NCI-H1436 (cell line): ENCODE results near the gene INS.

Experiments
- DNase-seq: peaks from one replicate; lab custom pipeline; 2025; lab: John Stamatoyannopoulos, UW

INS gene

DNA sequence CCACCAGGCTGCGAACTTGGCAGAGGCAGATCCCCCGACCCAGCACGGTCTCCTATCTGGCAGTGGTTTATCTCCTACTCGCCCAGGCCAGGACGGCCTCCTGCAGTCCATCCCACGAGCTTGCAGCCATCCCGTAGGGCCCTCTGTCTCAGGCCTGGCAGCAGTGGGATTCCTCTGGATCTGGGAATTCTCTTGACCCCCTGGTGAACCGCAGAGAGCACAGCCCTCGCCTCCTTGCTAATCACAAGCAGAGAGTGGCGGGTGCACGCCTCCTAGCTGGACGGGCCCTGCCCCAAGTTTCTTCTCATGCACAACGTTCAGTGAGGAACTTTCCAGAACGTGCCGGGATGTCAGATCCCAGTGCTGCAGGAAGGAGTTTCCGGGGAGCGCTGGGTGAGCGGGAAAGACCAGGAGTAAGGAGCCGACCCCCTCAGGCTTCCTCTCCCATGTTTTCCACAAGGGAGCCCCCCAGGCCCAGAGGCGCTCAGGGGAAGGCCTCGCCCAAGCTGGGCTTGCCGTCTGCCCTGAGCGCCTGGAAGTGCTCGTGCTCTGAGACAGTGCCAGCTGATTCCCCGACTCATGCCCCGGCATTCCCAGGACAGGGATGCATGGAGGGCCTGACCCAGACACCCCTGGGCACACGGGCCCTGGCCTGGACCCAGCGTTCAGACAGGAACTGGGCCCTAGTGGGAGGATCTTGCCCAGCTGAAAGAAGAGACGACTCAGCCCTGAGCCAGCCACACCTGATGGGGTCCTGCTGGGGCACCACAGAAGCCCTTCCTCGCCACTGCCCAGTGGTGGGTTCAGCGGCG is 46.4 kb downstream of the INS start:
- no peak for DNase-seq

DNA sequence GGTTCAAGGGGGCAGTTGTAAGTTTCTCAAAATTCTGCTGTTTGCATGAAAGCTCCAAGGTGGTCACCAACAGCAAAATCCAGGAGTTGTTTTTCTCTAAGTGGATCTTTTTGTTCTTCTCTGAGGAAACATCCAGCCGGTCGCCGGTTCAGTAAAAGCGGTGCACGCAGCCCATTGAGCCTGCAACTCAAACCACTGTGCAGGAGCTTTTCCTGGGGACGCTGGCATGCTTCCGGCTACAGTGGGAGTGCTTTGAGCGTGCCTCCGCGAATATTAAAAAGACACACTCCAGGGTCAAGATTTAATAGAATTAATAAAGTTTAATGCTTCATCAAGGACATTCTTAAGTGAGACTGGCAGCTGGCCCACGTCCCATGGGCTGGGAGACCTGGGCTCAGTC is 47.2 kb downstream of the INS start:
- no peak for DNase-seq

DNA sequence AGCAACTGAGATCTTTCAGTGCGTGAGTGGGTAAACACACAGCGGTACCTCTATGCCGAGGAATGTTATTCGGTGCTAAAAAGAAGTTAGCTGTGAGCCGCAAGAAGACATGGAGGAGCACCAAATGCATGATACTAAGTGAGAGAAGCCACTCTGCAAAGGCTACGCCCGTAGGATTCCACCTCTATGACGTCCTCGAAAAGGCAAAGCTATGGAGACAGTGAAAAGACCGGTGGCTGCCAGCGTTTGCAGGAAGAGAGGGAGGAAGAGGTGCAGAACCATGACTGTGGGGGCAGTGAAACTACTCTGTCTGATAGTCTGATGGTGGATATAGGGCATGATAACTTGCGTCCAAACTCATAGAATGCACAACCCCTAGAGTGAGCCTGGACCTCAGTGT is 50.5 kb downstream of the INS start:
- DNase-seq = no peak
